HG03097 (cell line): ENCODE results near the gene ANKLE1.

Experiments
- ATAC-seq: cut with Tn5 transposase; IDR thresholded peaks from one replicate; pipeline ENCODE4 v1.9.1; 2021; ENCODE audit not compliant: unreplicated experiment, low FRiP score

The ANKLE1 gene

GRCh38 chr19:17305216-17305516 is 23.5 kb downstream of the ANKLE1 start:
- ATAC-seq, result no peak

GRCh38 chr19:17305517-17306284 is 24.0 kb downstream of the ANKLE1 start, which contains the start of gene MRPL34:
MRPL34 (plus strand) TSS chr19:17305872; CDS start chr19:17305893, 21 bp downstream.
- peak; percentile 79 for ATAC-seq

GRCh38 chr19:17306285-17306714 is 24.6 kb downstream of the ANKLE1 start:
- no peak for ATAC-seq

- no peak for ATAC-seq
Observed at GRCh38 chr19:17307876-17308377, 26.2 kb downstream of the ANKLE1 start.

GRCh38 chr19:17309198-17309964 is 27.7 kb downstream of the ANKLE1 start, which contains the start of gene DDA1:
DDA1 (plus strand) TSS chr19:17309563; CDS start chr19:17309655, 92 bp downstream.
- ATAC-seq, result peak; percentile 40

GRCh38 chr19:17309965-17310461 is 28.3 kb downstream of the ANKLE1 start:
- ATAC-seq, result no peak

- ATAC-seq, result no peak
Observed at GRCh38 chr19:17311455-17312188, 29.9 kb downstream of the ANKLE1 start.

GRCh38 chr19:17312189-17313113 is 30.8 kb downstream of the ANKLE1 start:
- no peak for ATAC-seq

GRCh38 chr19:17314007-17314593 is 32.4 kb downstream of the ANKLE1 start:
- no peak for ATAC-seq

GRCh38 chr19:17318966-17319365 is 37.3 kb downstream of the ANKLE1 start:
- no peak for ATAC-seq

GRCh38 chr19:17319473-17320238 is 38.0 kb downstream of the ANKLE1 start:
- ATAC-seq, result no peak

- no peak for ATAC-seq
Observed at GRCh38 chr19:17320435-17320834, 38.7 kb downstream of the ANKLE1 start.

- ATAC-seq, result no peak
Observed at GRCh38 chr19:17321655-17322489, 40.2 kb downstream of the ANKLE1 start.

GRCh38 chr19:17322854-17323253 is 41.2 kb downstream of the ANKLE1 start:
- ATAC-seq, result no peak

GRCh38 chr19:17323300-17323963 is 41.7 kb downstream of the ANKLE1 start:
- ATAC-seq, result no peak

GRCh38 chr19:17323964-17324332 is 42.2 kb downstream of the ANKLE1 start:
- no peak for ATAC-seq
